COLO668 (cell line): ENCODE data around the gene MAP3K14.
"Not testable (repeated sequence)": the region's sequence is repeated elsewhere in the genome, so short reads cannot be mapped to it uniquely, and the experiment has no call there.

Experiments used
- DNase-seq: peaks from one replicate; lab custom pipeline; 2025; ENCODE audit not compliant: unreplicated experiment; lab: John Stamatoyannopoulos, UW

MAP3K14 gene

GRCh38 chr17:45261577-45262515 is 55.0 kb downstream of the MAP3K14 start, which contains the start of gene SPATA32:
Gene SPATA32, minus strand, starts transcription at chr17:45262094. Its CDS starts 78 bp downstream, at chr17:45262016.
- no peak for DNase-seq

- no peak for DNase-seq
Measured at GRCh38 chr17:45260204-45260783, 56.5 kb downstream of the MAP3K14 start.

DNA sequence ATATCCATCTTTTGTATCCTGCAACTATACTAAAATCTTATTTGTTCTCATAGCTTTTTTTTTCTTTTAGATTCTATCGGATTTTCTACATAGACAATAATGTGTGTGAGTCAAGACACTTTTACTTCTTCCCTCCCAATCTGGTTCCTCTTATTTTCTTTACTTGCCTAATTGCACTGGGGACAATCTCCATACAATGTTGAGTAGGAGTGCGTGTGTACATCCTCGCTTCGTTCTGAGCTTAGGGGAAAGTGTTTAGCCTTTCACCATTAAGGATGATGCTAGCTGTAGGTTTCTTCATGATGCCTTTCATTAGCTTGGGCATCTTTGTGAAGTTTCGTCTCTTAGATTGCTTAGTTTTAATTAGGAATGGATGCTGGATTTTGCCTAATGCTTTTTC is 57.8 kb downstream of the MAP3K14 start:
- no peak for DNase-seq

DNA sequence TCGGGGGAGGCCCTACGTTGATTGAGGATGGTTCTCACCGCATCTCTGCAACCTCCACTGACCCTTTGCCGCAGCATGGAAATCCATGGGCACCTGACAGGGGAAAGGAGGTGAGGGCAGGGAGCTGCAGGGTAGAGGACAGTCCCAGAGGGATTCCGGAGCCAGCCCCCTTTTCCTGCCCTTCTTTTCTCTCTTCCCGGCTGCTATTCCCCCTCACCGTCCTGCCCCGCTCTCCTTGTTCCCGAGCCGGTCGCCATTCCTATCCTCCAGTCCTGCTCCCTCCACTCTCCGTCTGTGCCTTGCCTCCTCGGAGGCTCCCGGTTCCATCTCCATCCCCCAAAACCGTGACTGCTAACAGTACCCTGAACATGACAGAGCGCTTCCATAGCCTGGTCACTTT is 59.7 kb downstream of the MAP3K14 start:
- DNase-seq: no peak

- no peak for DNase-seq
Measured at GRCh38 chr17:45256114-45256966, 60.5 kb downstream of the MAP3K14 start.

DNA sequence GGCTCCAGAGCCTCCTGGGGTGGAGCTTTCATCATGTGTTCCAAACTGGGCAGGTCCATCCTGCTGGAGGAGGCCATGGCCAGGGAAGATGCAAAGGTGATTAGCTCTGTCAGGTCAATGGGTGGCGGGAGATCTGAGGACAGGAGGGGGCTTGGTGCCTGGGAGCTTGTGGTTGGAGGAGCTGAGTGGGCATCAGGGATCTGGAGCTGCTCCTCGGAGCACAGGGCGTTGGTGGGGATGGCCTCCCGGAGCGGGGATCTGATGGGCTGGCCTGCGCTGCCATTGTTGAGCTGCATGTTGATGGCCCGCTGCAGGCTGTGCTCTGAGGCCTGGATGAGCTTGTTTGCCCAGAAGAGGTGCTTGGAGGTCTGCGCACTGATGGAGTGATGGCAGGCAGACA is 61.5 kb downstream of the MAP3K14 start:
- DNase-seq: no peak

DNA sequence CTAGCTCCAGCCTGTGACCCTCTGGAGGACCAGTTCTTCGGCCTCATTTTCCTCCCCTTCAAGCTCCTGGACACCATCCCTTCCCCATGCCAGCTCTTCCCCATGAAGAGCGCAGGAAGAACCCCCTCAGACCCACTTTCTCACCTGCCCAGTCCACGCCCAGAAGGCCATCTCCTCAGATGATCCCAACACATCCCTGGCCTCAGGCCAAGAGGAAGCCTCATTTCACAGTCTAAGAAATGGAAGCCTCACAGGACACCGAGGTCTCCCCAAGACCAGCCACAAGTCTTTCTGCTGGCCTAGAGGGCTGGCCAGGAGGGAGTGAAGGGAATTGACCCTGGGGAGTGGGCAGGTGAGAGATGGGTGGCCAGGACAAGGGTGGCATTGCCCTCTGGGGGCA is 62.9 kb downstream of the MAP3K14 start:
- DNase-seq: no peak

DNA sequence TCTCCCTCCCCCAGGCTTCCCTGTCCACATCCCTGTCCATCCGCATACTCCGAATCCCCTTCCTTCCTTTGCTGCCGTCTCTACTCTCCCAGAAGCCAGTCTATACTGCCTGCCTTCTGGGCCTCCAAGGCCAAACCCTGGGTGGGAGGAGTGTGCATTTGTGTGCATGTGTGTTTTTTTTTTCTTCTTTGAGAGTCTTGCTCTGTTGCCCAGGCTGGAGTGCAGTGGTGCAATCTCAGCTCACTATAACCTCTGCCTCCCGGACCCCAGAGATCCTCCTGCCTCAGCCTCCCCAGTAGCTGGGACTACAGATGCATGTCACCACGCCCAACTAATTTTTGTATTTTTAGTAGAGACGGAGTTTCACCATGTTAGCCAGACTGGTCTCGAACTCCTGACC is 63.6 kb downstream of the MAP3K14 start:
- DNase-seq: not testable (repeated sequence)

DNA sequence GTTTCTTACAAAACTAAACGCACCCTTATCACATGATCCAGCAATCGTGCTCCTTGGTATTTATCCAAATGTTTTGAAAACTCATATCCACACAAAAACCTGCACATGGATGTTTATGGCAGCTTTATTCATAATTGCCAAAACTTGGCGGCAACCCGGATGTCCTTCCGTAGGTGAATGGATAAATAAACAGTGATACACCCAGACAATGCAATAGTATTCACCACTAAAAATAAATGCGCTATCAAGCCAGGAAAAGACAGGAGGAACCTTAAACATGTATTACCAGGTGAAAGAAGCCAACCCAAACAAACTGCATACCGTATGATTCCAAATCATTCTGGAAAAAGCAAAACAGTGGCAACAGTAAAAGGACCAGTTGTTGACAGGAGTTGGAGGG is 64.9 kb downstream of the MAP3K14 start:
- no peak for DNase-seq

DNA sequence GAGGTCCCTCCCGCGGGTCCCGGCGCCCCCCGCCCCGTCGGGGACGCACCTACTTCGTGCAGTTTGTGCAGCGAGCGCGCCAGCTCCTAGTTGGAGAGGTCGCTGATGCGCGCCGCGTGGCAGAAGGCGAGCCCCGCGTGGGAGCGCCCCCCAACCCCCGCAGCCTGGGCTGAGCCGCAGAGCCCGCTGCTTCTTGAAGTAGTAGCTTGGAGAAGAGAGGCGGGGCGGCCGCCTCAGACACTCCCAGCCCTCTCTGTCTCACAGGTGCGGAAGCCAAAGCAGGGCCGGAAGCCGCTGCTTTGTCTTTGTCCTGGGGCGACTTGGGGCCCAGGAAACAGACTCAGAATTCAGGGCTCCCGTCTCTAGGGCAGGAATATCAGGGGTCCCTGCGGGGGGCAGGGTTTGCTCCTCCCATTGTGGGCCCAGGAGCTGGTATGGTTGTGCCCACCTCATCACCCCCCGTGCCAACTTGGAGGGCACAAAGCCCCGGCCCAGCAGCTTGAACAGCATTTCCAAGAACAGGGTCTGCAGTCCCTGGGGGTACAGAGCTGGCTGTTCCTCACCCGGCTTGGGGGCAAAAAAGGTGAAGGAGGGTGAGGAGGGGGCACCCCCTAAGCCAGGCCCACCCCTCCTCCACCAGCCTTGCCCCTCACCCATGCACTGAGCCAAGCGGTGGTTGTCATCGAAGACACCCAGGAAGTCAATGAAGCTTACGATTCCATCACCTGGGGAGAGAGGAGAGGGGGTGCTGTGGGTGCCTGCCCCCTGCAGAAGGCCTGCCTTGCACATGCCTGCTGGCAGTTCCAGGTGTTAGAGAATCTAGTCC is 68.5 kb downstream of the MAP3K14 start:
- DNase-seq: peak; percentile 52

DNA sequence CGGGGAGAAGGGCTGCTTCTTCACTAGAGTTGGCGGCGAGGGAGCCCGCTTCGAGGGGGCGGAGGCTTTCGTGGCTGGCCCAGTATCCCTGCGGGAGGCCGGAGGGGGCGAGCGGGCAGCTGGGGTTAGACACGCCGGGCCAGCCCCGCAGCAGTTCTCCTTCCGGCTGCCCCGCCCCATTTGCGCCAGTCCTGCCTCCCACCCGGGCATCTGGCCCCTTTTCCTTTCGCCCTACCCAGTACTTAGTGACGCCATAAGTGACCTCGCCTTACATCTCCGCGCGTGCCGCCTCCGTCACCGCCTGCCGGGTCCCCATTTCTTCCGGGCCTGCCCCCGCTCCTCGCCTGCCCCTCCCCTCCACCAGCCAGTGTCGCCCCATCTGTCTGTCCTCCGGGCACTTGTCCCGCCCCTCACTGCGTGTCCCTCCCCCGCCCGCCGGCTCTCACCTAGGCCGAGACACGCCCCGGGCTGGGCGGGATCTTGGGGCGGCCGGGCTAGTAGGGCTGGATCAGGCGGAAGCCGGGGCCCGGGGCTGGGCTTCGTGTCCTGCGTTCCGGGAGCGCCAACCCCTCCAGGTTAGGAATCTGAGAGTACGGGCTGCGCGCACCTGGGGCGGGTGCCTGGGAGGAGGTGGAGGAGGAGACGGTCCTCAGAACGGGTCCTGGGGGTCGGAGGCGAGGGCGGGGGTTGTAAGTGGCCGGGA is 69.2 kb downstream of the MAP3K14 start:
- peak; percentile 97 for DNase-seq

DNA sequence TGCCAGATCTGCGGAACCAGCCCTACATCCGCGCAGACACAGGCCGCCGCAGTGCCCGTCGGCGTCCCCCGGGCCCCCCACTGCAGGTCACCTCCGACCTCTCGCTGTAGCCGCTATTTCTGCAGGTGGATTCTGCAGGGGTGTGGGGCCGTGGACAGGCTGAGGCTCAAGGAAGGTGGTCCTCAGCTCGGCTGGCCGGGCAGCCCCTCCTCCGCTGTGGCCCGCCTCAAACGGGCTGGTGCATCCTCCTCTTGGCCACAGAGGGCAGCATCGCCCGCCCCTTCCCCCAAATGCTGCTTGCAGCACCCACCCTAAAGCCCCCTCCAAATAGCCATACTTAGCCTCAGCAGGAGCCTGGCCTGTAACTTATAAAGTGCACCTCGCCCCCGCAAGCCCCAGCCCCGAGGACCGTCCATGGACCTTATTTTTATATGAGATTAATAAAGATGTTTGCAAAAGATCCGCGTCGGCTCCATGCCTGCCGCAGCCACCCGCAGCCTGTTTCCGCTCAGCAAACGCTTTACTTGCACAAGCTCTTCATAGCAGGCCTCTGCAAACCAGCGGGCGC is 69.9 kb downstream of the MAP3K14 start:
- DNase-seq: peak; percentile 33

DNA sequence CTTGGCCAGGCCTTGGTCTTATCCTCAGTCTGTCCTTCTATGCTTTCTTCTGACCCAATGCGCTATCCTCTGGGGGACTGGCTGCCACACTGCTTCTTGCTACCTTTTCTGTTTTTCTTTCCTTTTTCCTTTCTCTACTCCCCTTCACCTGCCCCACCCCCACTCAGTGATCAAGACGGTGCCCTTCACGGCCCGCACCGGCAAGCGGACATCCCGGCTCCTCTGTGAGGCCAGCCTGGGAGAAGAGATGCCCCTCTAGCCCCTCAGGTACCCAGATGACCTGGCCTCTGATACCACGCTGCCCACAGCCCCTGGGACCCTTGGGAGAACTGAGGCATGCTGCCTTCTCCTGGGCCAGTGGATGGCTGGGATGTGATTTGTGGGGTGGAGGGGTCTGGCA is 70.5 kb downstream of the MAP3K14 start:
- DNase-seq: no peak

- no peak for DNase-seq
Measured at GRCh38 chr17:45244725-45245656, 71.8 kb downstream of the MAP3K14 start.

GRCh38 chr17:45243750-45244149 is 73.1 kb downstream of the MAP3K14 start:
- DNase-seq: peak; percentile 63

DNA sequence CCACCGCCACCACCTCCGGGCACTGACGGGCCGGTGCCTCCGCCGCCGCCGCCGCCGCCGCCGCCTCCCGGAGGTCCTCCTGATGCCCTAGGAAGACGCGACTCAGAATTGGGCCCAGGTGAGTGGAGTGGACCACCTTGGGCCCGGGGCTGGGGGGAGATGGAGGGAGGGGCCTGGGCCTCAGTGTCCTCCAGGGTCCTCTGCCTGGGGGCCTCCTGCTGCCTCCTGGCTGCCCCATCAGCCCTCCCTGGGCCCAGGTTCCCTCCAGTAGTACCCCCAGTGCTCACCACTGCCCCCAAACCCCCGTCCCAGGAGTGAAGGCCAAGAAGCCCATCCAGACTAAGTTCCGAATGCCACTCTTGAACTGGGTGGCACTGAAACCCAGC is 74.8 kb downstream of the MAP3K14 start:
- DNase-seq: no peak

- DNase-seq: peak; percentile 32
Measured at GRCh38 chr17:45241328-45242028, 75.3 kb downstream of the MAP3K14 start.

DNA sequence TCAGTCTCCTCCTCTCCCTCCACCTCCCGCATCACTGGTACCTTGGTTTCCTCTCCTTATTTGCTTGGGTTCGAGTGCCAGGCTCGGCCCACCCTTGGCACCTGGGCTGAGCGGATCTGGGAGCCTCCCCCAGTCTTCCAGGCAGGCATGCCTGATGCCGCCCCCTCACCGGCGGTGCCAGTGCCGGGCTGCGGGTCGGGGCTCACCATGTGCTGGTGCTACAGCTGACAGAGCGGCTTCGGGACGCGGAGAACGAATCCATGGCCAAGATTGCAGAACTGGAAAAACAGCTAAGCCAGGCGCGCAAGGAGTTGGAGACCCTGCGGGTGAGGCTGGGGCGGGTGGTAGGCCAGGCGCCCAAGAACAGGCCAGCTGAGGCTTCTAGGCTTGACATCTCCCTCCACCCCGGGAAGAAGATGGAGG is 75.9 kb downstream of the MAP3K14 start:
- no peak for DNase-seq
